Measurements from ENCODE around the gene VAV1.
"Not testable (repeated sequence)": the region's sequence is repeated elsewhere in the genome, so short reads cannot be mapped to it uniquely, and the experiment has no call there.

Gene VAV1

DNA sequence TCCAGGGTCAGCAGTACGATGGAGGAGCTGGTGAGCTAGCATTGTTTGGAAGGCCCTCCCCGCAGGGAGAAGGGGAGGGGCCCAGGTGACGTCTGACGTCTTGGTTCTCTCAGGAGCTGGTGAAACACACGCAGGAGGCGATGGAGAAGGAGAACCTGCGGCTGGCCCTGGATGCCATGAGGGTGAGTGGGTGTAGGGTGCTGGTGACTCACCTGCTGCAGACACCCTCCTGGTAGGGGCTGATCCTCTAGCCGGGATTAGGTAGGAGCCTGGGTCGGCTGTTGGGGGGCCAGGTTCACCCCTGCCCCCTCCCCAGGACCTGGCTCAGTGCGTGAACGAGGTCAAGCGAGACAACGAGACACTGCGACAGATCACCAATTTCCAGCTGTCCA, 55.8 kb downstream of the VAV1 start:
- Histone ChIP-seq H3K36me3 (ENCODE audit: low read length) (peaks cover 16% of the 10 kb centered on the region; the same call in 1 of the 2 replicates), H3K9me3 (ENCODE audit: insufficient read depth, low read length) (no peaks in the 10 kb centered on the region), H3K79me2 (ENCODE audit: insufficient read depth, low read length) (no peaks in the 10 kb centered on the region), H2AFZ (ENCODE audit: low read depth, low read length, severe bottlenecking) (no peak overlapping the region), H3K27me3 (ENCODE audit: low read length) (no peaks in the 10 kb centered on the region), H3K4me3 (ENCODE audit: insufficient read depth, low read length, poor library complexity, severe bottlenecking) (no peak overlapping the region), H3K4me2 (ENCODE audit: low read depth, low read length, poor library complexity, severe bottlenecking) (no peak overlapping the region), H3F3A (ENCODE audit: insufficient read depth) (no peaks in the 10 kb centered on the region), H4K20me1 (ENCODE audit: low read depth, low read length) (no peaks in the 10 kb centered on the region), H3K27ac (ENCODE audit: low read depth, low read length) (no peak overlapping the region), H3K9ac (ENCODE audit: low read length) (no peak overlapping the region), H3K9me2 (replicated peaks; ENCODE audit: insufficient read depth, low read length) (no peaks in the 10 kb centered on the region)
- TF ChIP-seq CTCF (IDR thresholded peaks at IDR 0.05; ENCODE audit: insufficient read depth, low read length, poor library complexity, severe bottlenecking) (no peak), EZH2phosphoT487 (conservative IDR thresholded peaks at IDR 0.05; ENCODE audit: low read length) (no peak)

DNA sequence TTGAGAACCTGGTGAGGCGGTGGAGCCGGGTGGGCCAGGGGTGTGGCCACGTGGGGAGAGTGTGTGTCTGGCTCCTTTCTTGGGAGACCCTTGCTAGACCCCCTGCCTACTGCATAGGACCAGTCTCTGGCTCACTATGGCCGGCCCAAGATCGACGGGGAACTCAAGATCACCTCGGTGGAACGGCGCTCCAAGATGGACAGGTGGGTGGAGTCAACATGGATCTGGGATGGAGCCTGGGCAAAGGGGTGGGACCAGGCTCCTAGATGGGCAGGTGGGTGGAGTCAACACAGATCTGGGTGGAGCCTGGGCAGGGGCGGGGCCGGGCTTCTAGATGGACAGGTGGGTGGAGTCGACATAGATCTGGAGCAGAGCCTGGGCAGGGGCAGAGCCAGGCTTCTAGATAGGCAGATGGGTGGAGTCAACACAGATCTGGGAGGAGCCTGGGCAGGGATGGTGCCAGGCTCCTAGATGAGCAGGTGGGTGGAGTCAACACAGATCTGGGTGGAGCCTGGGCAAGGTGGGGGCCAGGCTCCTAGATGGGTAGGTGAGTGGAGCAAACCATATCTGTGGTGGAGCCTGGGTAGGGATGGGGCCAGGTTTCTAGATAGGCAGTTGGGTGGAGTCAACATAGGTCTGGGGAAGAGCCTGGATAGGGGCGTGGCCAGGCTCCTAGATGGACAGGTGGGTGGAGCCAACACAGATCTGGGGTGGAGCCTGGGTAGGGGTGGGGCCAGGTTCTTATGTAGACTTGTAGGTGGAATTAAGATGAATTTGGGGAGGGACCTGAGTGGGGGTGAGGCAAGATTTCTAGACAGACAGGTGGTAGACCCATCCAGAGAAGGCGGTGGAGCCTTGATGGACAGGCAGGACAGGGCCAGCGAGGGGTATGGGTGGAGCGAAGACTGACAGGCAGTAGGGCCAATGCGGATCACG, 56.5 kb downstream of the VAV1 start:
- Histone ChIP-seq H4K20me1 (ENCODE audit: low read depth, low read length) (no peaks in the 10 kb centered on the region), H3K36me3 (ENCODE audit: low read length) (peaks cover 11% of the 10 kb centered on the region; the same call in 1 of the 2 replicates), H3K79me2 (ENCODE audit: insufficient read depth, low read length) (no peaks in the 10 kb centered on the region), H3K9me3 (ENCODE audit: insufficient read depth, low read length) (no peaks in the 10 kb centered on the region), H3K27ac (ENCODE audit: low read depth, low read length) (no peak overlapping the region), H3F3A (ENCODE audit: insufficient read depth) (no peaks in the 10 kb centered on the region), H3K27me3 (ENCODE audit: low read length) (no peaks in the 10 kb centered on the region), H2AFZ (ENCODE audit: low read depth, low read length, severe bottlenecking) (no peak overlapping the region), H3K4me2 (ENCODE audit: low read depth, low read length, poor library complexity, severe bottlenecking) (no peak overlapping the region), H3K9ac (ENCODE audit: low read length) (no peak overlapping the region), H3K4me3 (ENCODE audit: insufficient read depth, low read length, poor library complexity, severe bottlenecking) (no peak overlapping the region), H3K9me2 (replicated peaks; ENCODE audit: insufficient read depth, low read length) (no peaks in the 10 kb centered on the region)
- no peak for TF ChIP-seq EZH2phosphoT487 (conservative IDR thresholded peaks at IDR 0.05; ENCODE audit: low read length)
- no peak for TF ChIP-seq CTCF (IDR thresholded peaks at IDR 0.05; ENCODE audit: insufficient read depth, low read length, poor library complexity, severe bottlenecking)

DNA sequence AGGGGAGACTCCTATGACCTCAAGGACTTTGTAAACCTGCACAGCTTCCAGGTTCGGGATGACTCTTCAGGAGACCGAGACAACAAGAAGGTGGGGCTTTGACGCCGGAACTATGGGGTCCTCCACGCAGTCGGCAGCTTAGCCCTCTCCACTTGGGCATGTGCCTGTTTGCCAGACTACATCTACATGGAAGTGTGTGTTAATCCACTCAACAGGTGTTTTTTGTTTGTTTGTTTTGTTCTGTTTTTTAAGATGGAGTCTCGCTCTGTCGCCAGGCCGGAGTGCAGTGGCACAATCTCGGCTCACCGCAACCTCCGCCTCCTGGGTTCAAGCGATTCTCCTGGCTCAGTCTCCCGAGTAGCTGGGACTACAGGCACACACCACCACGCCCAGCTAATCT, 57.3 kb downstream of the VAV1 start:
- H3K36me3 ChIP-seq (ENCODE audit: low read length) = peaks cover 11% of the 10 kb centered on the region; the same call in 1 of the 2 replicates
- not testable (repeated sequence) for H3K27me3 ChIP-seq (ENCODE audit: low read length); H2AFZ ChIP-seq (ENCODE audit: low read depth, low read length, severe bottlenecking); H3K4me2 ChIP-seq (ENCODE audit: low read depth, low read length, poor library complexity, severe bottlenecking); H4K20me1 ChIP-seq (ENCODE audit: low read depth, low read length); H3K79me2 ChIP-seq (ENCODE audit: insufficient read depth, low read length); H3F3A ChIP-seq (ENCODE audit: insufficient read depth); H3K9me3 ChIP-seq (ENCODE audit: insufficient read depth, low read length); H3K4me3 ChIP-seq (ENCODE audit: insufficient read depth, low read length, poor library complexity, severe bottlenecking); H3K27ac ChIP-seq (ENCODE audit: low read depth, low read length); H3K9ac ChIP-seq (ENCODE audit: low read length); H3K9me2 ChIP-seq (replicated peaks; ENCODE audit: insufficient read depth, low read length)

GRCh38 chr19:6831084-6831483, 58.6 kb downstream of the VAV1 start:
- H3K9ac ChIP-seq (ENCODE audit: low read length); H3K9me3 ChIP-seq (ENCODE audit: insufficient read depth, low read length); H4K20me1 ChIP-seq (ENCODE audit: low read depth, low read length); H2AFZ ChIP-seq (ENCODE audit: low read depth, low read length, severe bottlenecking); H3K27me3 ChIP-seq (ENCODE audit: low read length); H3K79me2 ChIP-seq (ENCODE audit: insufficient read depth, low read length); H3K9me2 ChIP-seq (replicated peaks; ENCODE audit: insufficient read depth, low read length); H3K4me3 ChIP-seq (ENCODE audit: insufficient read depth, low read length, poor library complexity, severe bottlenecking); H3F3A ChIP-seq (ENCODE audit: insufficient read depth); H3K27ac ChIP-seq (ENCODE audit: low read depth, low read length); H3K4me2 ChIP-seq (ENCODE audit: low read depth, low read length, poor library complexity, severe bottlenecking): not testable (repeated sequence)
- peaks cover 19% of the 10 kb centered on the region; the same call in 1 of the 2 replicates for H3K36me3 ChIP-seq (ENCODE audit: low read length)

Measured in SU-DHL-6 (cell line).